ENCODE data around the gene MSH5.
"Not testable (repeated sequence)": the region's sequence is repeated elsewhere in the genome, so short reads cannot be mapped to it uniquely, and the experiment has no call there.

The MSH5 gene

GRCh38 chr6:31739639-31740396, at the start of gene MSH5:
Gene MSH5, plus strand, starts transcription at chr6:31740005. Its CDS starts 462 bp downstream, at chr6:31740467.
- peak; percentile 99 for DNase-seq

GRCh38 chr6:31690231-31691077, 49.4 kb upstream of the MSH5 start:
- no peak for DNase-seq

GRCh38 chr6:31691078-31691463, 48.7 kb upstream of the MSH5 start:
- DNase-seq = no peak

GRCh38 chr6:31691564-31692108, 48.2 kb upstream of the MSH5 start:
- no peak for DNase-seq

- no peak for DNase-seq
Observed at GRCh38 chr6:31692353-31692752, 47.5 kb upstream of the MSH5 start.

GRCh38 chr6:31692886-31693285, 46.9 kb upstream of the MSH5 start:
- no peak for DNase-seq

GRCh38 chr6:31693535-31693934, 46.3 kb upstream of the MSH5 start:
- no peak for DNase-seq

GRCh38 chr6:31697555-31697954, 42.2 kb upstream of the MSH5 start:
- no peak for DNase-seq

GRCh38 chr6:31700740-31701401, 38.9 kb upstream of the MSH5 start:
- no peak for DNase-seq

- DNase-seq = no peak
Observed at GRCh38 chr6:31701666-31702404, 38.0 kb upstream of the MSH5 start.

- DNase-seq = no peak
Observed at GRCh38 chr6:31702405-31702818, 37.4 kb upstream of the MSH5 start.

GRCh38 chr6:31702819-31703716, 36.7 kb upstream of the MSH5 start, which contains the start of gene ABHD16A:
Gene ABHD16A, minus strand, starts transcription at chr6:31703324. Its CDS starts 43 bp downstream, at chr6:31703281.
- peak; percentile 99 for DNase-seq

GRCh38 chr6:31705931-31706330, 33.9 kb upstream of the MSH5 start:
- DNase-seq = no peak

- no peak for DNase-seq
Observed at GRCh38 chr6:31706599-31706998, 33.2 kb upstream of the MSH5 start, which contains the start of gene LY6G6F. Gene LY6G6F, plus strand, starts transcription at chr6:31706866. Its CDS starts 41 bp downstream, at chr6:31706907.

- no peak for DNase-seq
Observed at GRCh38 chr6:31707701-31708100, 32.1 kb upstream of the MSH5 start.

- DNase-seq = no peak
Observed at GRCh38 chr6:31708224-31708623, 31.6 kb upstream of the MSH5 start.

- DNase-seq = not testable (repeated sequence)
Observed at GRCh38 chr6:31709157-31709556, 30.6 kb upstream of the MSH5 start.

- no peak for DNase-seq
Observed at GRCh38 chr6:31710523-31711219, 29.1 kb upstream of the MSH5 start.

GRCh38 chr6:31711233-31711632, 28.6 kb upstream of the MSH5 start:
- no peak for DNase-seq

- no peak for DNase-seq
Observed at GRCh38 chr6:31712296-31712695, 27.5 kb upstream of the MSH5 start.

- DNase-seq = no peak
Observed at GRCh38 chr6:31713465-31713864, 26.3 kb upstream of the MSH5 start.

All from NCI-H510A (cell line).